ENCODE results near the gene TMEM214. TPM values are rescaled to one million over a fixed set of nuclear protein-coding genes. Genes with fewer than 3 reads are reported as not detected.

Gene TMEM214
- total and polyA plus RNA-seq, 2 of the 8 experiments (the other 6 are each of a cell fraction or from before 2014, with no cell fraction given), result 49.7 to 71.0 TPM

DNA sequence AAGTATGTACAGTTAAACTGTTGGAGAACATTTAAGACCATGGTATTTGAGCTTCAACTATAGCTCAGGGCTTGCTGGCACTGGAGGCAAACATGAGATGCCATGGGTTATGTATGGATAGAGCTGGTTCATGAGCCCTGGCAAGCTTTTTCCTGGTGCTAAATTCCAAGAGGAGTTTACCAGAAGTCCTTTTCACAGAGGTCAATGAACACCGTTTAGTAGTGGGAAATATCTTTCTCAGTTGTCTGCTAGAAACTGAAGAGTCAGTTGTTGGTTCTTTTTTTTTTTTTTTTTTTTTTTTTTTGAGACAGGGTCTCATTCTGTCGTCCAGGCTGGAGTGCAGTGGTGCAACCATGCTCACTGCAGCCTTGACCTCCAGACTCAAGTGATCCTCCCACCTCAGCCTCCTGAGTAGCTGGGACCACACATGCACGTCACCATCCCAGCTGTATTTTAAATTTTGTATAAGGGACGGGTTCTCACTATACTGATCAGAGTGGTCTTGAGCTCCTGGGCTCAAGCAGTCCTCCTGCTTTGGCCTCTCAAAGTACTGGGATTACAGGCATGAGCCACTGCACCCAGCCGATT, 55.2 kb downstream of the TMEM214 start (continued):
- TF ChIP-seq, protein P1, sequence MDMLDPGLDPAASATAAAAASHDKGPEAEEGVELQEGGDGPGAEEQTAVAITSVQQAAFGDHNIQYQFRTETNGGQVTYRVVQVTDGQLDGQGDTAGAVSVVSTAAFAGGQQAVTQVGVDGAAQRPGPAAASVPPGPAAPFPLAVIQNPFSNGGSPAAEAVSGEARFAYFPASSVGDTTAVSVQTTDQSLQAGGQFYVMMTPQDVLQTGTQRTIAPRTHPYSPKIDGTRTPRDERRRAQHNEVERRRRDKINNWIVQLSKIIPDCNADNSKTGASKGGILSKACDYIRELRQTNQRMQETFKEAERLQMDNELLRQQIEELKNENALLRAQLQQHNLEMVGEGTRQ (IDR thresholded peaks at IDR 0.05; ENCODE audit: low read length), result no peak
- TF ChIP-seq TCF12 (IDR thresholded peaks at IDR 0.05; ENCODE audit: low read depth, low read length) (no peak), YY1 (IDR thresholded peaks at IDR 0.05; ENCODE audit: low read depth, low read length) (no peak), ZNF274 (IDR thresholded peaks at IDR 0.05; ENCODE audit: borderline replicate concordance, extremely low read depth, low read length) (no peak)

Measured in H1 (cell line).